Measurements from ENCODE around the gene TENM3. TPM values are rescaled to one million over a fixed set of nuclear protein-coding genes. Genes with fewer than 3 reads are reported as not detected.
"Not testable (repeated sequence)": the region's sequence is repeated elsewhere in the genome, so short reads cannot be mapped to it uniquely, and the experiment has no call there.

Gene TENM3
- total RNA-seq (10 to 100 TPM; 42.2 to 42.7 TPM), polyA plus RNA-seq (ENCODE audit: insufficient read depth, low read depth, low replicate concordance) (10.9 TPM)
- long read RNA-seq, donor 1, partial matches to known transcripts, result 7 of 9 reads
- long read RNA-seq, donor 1, other reads (novel, unspliced or antisense), result 0 of 9 reads
- long read RNA-seq, donor 2, result 0 reads

GRCh38 chr4:182243204-182243603, at the start of gene TENM3:
Gene TENM3 (plus strand): TSS chr4:182243402. CDS start chr4:182324021, 80,619 bp downstream.
- H3K4me3 ChIP-seq; H3K27ac ChIP-seq; H3K27me3 ChIP-seq; H3K9me3 ChIP-seq; DNase-seq; H3K36me3 ChIP-seq (ENCODE audit: low read depth, missing control alignments); intact Hi-C loops (cut with DNase I; ENCODE audit: low total_unique reads); H3K4me1 ChIP-seq: not testable (repeated sequence)
- WGBS, 2 donors, result 88 to 93% methylated on average over 8 of the region's 8 CpGs

- Histone ChIP-seq H3K4me1 (no peaks in the 10 kb centered on the region), H3K36me3 (ENCODE audit: low read depth, missing control alignments) (no peaks in the 10 kb centered on the region), H3K27ac (no peak overlapping the region), H3K4me3 (no peak overlapping the region), H3K27me3 (no peaks in the 10 kb centered on the region), H3K9me3 (no peaks in the 10 kb centered on the region)
- TF ChIP-seq POLR2A (IDR thresholded peaks at IDR 0.05), result no peak
- TF ChIP-seq CTCF (IDR thresholded peaks at IDR 0.05), result no peak
- 90 to 91% methylated on average over 15 of the region's 15 CpGs for WGBS, 2 donors
- no peak for DNase-seq
- intact Hi-C loops (cut with DNase I; ENCODE audit: low total_unique reads), result no loop called here
Observed at GRCh38 chr4:182194091-182194824, 48.9 kb upstream of the TENM3 start.

GRCh38 chr4:182197611-182198010, 45.6 kb upstream of the TENM3 start:
- TF ChIP-seq POLR2A (IDR thresholded peaks at IDR 0.05), result no peak
- no peak for TF ChIP-seq CTCF (IDR thresholded peaks at IDR 0.05)
- Histone ChIP-seq H3K4me1 (no peaks in the 10 kb centered on the region), H3K27ac (no peak overlapping the region), H3K9me3 (no peaks in the 10 kb centered on the region), H3K4me3 (no peak overlapping the region), H3K36me3 (ENCODE audit: low read depth, missing control alignments) (no peaks in the 10 kb centered on the region), H3K27me3 (no peaks in the 10 kb centered on the region)
- 94 to 95% methylated on average over 9 of the region's 9 CpGs for WGBS, 2 donors
- no peak for DNase-seq
- intact Hi-C loops (cut with DNase I; ENCODE audit: low total_unique reads), result no loop called here

GRCh38 chr4:182201871-182202270, 41.3 kb upstream of the TENM3 start:
- H3K27me3 ChIP-seq, result no peaks in the 10 kb centered on the region
- WGBS, 2 donors, result 71 to 79% methylated on average over 3 of the region's 3 CpGs
- no peaks in the 10 kb centered on the region for H3K4me1 ChIP-seq
- intact Hi-C loops (cut with DNase I; ENCODE audit: low total_unique reads), result no loop called here
- no peaks in the 10 kb centered on the region for H3K36me3 ChIP-seq (ENCODE audit: low read depth, missing control alignments)
- no peaks in the 10 kb centered on the region for H3K9me3 ChIP-seq
- TF ChIP-seq POLR2A (IDR thresholded peaks at IDR 0.05) (no peak), CTCF (IDR thresholded peaks at IDR 0.05) (no peak)
- H3K4me3 ChIP-seq, result no peak overlapping the region
- no peak overlapping the region for H3K27ac ChIP-seq
- no peak for DNase-seq

- TF ChIP-seq CTCF (IDR thresholded peaks at IDR 0.05), result no peak
- no peak for TF ChIP-seq POLR2A (IDR thresholded peaks at IDR 0.05)
- H3K4me1 ChIP-seq, result no peaks in the 10 kb centered on the region
- H3K36me3 ChIP-seq (ENCODE audit: low read depth, missing control alignments), result no peaks in the 10 kb centered on the region
- no peak overlapping the region for H3K27ac ChIP-seq
- intact Hi-C loops (cut with DNase I; ENCODE audit: low total_unique reads), result no loop called here
- DNase-seq, result no peak
- H3K4me3 ChIP-seq, result no peak overlapping the region
- no peaks in the 10 kb centered on the region for H3K9me3 ChIP-seq
- 90 to 94% methylated on average over 8 of the region's 8 CpGs for WGBS, 2 donors
- H3K27me3 ChIP-seq, result no peaks in the 10 kb centered on the region
Observed at GRCh38 chr4:182202650-182203049, 40.6 kb upstream of the TENM3 start.

Data from testis (tissue), 5 donors.